ENCODE data around the gene CACNA2D3. TPM values are rescaled to one million over a fixed set of nuclear protein-coding genes. Genes with fewer than 3 reads are reported as not detected.

CACNA2D3 gene
- total RNA-seq, 1 experiment from 2014 or later: not detected

- no peak overlapping the region for H3K4me3 ChIP-seq (ENCODE audit: low read length)
- H3K36me3 ChIP-seq (ENCODE audit: low read depth, low read length): no peaks in the 10 kb centered on the region
- H3K4me1 ChIP-seq (ENCODE audit: insufficient read depth, low read length): no peaks in the 10 kb centered on the region
- intact Hi-C loops (cut with micrococcal nuclease): no loop called here
- H4K20me1 ChIP-seq (ENCODE audit: low read length): no peaks in the 10 kb centered on the region
- ChIA-PET POLR2A (ENCODE audit: unreplicated experiment) (no interaction called here), CTCF (no interaction called here)
- no peak overlapping the region for H3K9ac ChIP-seq (ENCODE audit: low read length)
- no peaks in the 10 kb centered on the region for H3F3A ChIP-seq (ENCODE audit: low read length, unreplicated experiment)
- BruUV-seq (replicated peaks): no TSS peak
- no peaks in the 10 kb centered on the region for H3K79me2 ChIP-seq (ENCODE audit: low read length)
- TF ChIP-seq EZH2phosphoT487 (IDR thresholded peaks at IDR 0.05; ENCODE audit: borderline replicate concordance, low read length) (no peak), EZH2 (IDR thresholded peaks at IDR 0.05; ENCODE audit: low read length, unreplicated experiment) (no peak), CTCF (conservative IDR thresholded peaks at IDR 0.05; ENCODE audit: low read depth, low read length) (no peak)
- DNase-seq (no peak), ATAC-seq (no peak)
- no peak overlapping the region for H3K27ac ChIP-seq (ENCODE audit: low read length)
- H2AFZ ChIP-seq (ENCODE audit: low read length): no peak overlapping the region
- H3K27me3 ChIP-seq (ENCODE audit: low read length): peaks cover 12% of the 10 kb centered on the region; the same call in 1 of the 2 replicates
- no peaks in the 10 kb centered on the region for H3K9me2 ChIP-seq (replicated peaks; ENCODE audit: low read length)
- no peak overlapping the region for H3K4me2 ChIP-seq (ENCODE audit: low read length)
- H3K9me3 ChIP-seq (ENCODE audit: low read length): no peaks in the 10 kb centered on the region
Measured at GRCh38 chr3:54962200-54962599, 839.8 kb downstream of the CACNA2D3 start.

GRCh38 chr3:54963641-54964040, 841.3 kb downstream of the CACNA2D3 start:
- POLR2A ChIA-PET (ENCODE audit: unreplicated experiment): no interaction called here

More at GRCh38 chr3:54963641-54964040, 841.3 kb downstream of the CACNA2D3 start:
- H3K79me2 ChIP-seq (ENCODE audit: low read length): no peaks in the 10 kb centered on the region
- no peaks in the 10 kb centered on the region for H3K36me3 ChIP-seq (ENCODE audit: low read depth, low read length)
- intact Hi-C loops (cut with micrococcal nuclease): no loop called here
- TF ChIP-seq CTCF (conservative IDR thresholded peaks at IDR 0.05; ENCODE audit: low read depth, low read length): no peak
- no peak for TF ChIP-seq EZH2 (IDR thresholded peaks at IDR 0.05; ENCODE audit: low read length, unreplicated experiment)
- TF ChIP-seq EZH2phosphoT487 (IDR thresholded peaks at IDR 0.05; ENCODE audit: borderline replicate concordance, low read length): no peak
- no peaks in the 10 kb centered on the region for H3K9me3 ChIP-seq (ENCODE audit: low read length)
- H3K9me2 ChIP-seq (replicated peaks; ENCODE audit: low read length): no peaks in the 10 kb centered on the region
- H3F3A ChIP-seq (ENCODE audit: low read length, unreplicated experiment): no peaks in the 10 kb centered on the region
- CTCF ChIA-PET: no interaction called here
- BruUV-seq (replicated peaks): no TSS peak
- H3K4me3 ChIP-seq (ENCODE audit: low read length): no peak overlapping the region
- no peak for ATAC-seq
- no peak overlapping the region for H3K27ac ChIP-seq (ENCODE audit: low read length)
- no peak overlapping the region for H3K9ac ChIP-seq (ENCODE audit: low read length)
- H3K27me3 ChIP-seq (ENCODE audit: low read length): peaks cover 12% of the 10 kb centered on the region; the same call in 1 of the 2 replicates
- H3K4me1 ChIP-seq (ENCODE audit: insufficient read depth, low read length): no peaks in the 10 kb centered on the region
- H2AFZ ChIP-seq (ENCODE audit: low read length): no peak overlapping the region
- no peak for DNase-seq
- H3K4me2 ChIP-seq (ENCODE audit: low read length): no peak overlapping the region
- H4K20me1 ChIP-seq (ENCODE audit: low read length): no peaks in the 10 kb centered on the region
